Fibroblast of the conjunctiva (primary cell): ENCODE results near the gene GPX2.
"Not testable (repeated sequence)": the region's sequence is repeated elsewhere in the genome, so short reads cannot be mapped to it uniquely, and the experiment has no call there.

ENCODE experiments used
- DNase-seq: peaks from one replicate; pipeline ENCODE4 v3.0.0-alpha.2; 2010; ENCODE audit warnings: low read depth

Gene GPX2

GRCh38 chr14:64913477-64913876, 29.1 kb downstream of the GPX2 start:
- not testable (repeated sequence) for DNase-seq

GRCh38 chr14:64912261-64912660, 30.3 kb downstream of the GPX2 start:
- DNase-seq = no peak

- DNase-seq = peak; percentile 4
Measured at GRCh38 chr14:64910847-64911495, 31.6 kb downstream of the GPX2 start.

- no peak for DNase-seq
Measured at GRCh38 chr14:64906022-64906421, 36.5 kb downstream of the GPX2 start.

GRCh38 chr14:64899958-64900357, 42.6 kb downstream of the GPX2 start:
- no peak for DNase-seq

GRCh38 chr14:64891839-64892375, 50.6 kb downstream of the GPX2 start:
- DNase-seq = peak; percentile 42

GRCh38 chr14:64891173-64891838, 51.2 kb downstream of the GPX2 start:
- DNase-seq = no peak

- no peak for DNase-seq
Measured at GRCh38 chr14:64889352-64889751, 53.2 kb downstream of the GPX2 start.
